Measurements from ENCODE around the gene ANKS3. TPM values are rescaled to one million over a fixed set of nuclear protein-coding genes. Genes with fewer than 3 reads are reported as not detected.

The ANKS3 gene
- total RNA-seq, 1 experiment from 2014 or later, result 26.6 TPM

DNA sequence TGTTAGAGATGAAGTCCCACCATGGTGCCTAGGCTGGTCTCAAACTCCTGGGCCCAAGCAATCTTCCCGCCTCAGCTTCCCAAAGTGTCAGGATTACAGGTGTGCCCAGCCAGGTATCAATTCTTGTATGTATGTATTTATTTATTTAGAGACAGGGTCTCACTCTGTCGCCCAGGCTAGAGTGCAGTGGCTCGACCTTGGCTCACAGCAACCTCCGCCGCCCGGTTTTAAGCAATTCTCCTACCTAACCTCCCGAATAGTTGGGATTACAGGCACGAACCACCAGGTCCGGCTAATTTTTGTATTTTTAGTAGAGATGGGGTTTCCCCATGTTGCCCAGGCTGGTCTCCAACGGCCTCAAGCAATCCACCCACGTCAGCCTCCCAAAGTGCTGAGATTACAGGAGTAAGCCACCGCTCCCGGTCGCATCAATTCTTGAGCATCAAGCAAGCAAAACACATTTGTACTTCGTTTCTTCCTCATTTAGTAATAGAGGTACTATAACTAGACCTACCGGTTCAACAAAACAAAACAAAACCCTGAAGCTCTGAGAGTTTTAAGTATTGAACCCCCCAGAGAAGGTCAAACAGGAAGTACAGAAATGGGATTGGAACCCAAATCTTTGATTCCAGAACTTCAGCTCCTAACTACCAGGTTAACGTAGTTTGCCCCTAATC lies 33.9 kb upstream of the ANKS3 start:
- Histone ChIP-seq H3K36me3 (ENCODE audit: control insufficient read depth, insufficient read depth, low read length) (no peaks in the 10 kb centered on the region), H3K4me3 (ENCODE audit: low read depth in 2 of 2, low read length in 2 of 2) (peak overlapping the region; percentile 70 to 94), H3K9me3 (ENCODE audit: control insufficient read depth, insufficient read depth, low read depth, low read length) (no peaks in the 10 kb centered on the region), H3K27me3 (ENCODE audit: control insufficient read depth, insufficient read depth, low read length) (no peaks in the 10 kb centered on the region), H3K27ac (ENCODE audit: low read length) (peak overlapping the region; percentile 97), H3K4me1 (ENCODE audit: control insufficient read depth, insufficient read depth, low read length) (peaks cover 18% of the 10 kb centered on the region)
- ChIA-PET POLR2A (no interaction called here), CTCF (interaction anchor here (0.6 kb wide), 1 partner anchor 108 kb away, joined by 3 read pairs; no protein-coding TSS in a partner anchor)
- intact Hi-C loops (cut with micrococcal nuclease; ENCODE audit: unreplicated experiment) (no loop called here), in situ Hi-C loops (cut with HindIII; ENCODE audit: low pct_unique_long_range_greater_than_20kb, low sequenced_read_pairs) (no loop called here)
- no peak for DNase-seq (ENCODE audit: low read depth, low spot score)
- TF ChIP-seq POLR2AphosphoS5 (IDR thresholded peaks at IDR 0.05; ENCODE audit: low read depth, low read length) (no peak), SIN3A (IDR thresholded peaks at IDR 0.05; ENCODE audit: borderline replicate concordance, insufficient read depth, low read depth, low read length) (no peak), REST (IDR thresholded peaks at IDR 0.05; ENCODE audit: insufficient read depth in 1 of 2, low read depth in 2 of 2, low read length in 1 of 2) (no peak), TCF7L2 (IDR thresholded peaks at IDR 0.05; ENCODE audit: low read depth, low read length) (no peak)
- TF ChIP-seq, protein P1, sequence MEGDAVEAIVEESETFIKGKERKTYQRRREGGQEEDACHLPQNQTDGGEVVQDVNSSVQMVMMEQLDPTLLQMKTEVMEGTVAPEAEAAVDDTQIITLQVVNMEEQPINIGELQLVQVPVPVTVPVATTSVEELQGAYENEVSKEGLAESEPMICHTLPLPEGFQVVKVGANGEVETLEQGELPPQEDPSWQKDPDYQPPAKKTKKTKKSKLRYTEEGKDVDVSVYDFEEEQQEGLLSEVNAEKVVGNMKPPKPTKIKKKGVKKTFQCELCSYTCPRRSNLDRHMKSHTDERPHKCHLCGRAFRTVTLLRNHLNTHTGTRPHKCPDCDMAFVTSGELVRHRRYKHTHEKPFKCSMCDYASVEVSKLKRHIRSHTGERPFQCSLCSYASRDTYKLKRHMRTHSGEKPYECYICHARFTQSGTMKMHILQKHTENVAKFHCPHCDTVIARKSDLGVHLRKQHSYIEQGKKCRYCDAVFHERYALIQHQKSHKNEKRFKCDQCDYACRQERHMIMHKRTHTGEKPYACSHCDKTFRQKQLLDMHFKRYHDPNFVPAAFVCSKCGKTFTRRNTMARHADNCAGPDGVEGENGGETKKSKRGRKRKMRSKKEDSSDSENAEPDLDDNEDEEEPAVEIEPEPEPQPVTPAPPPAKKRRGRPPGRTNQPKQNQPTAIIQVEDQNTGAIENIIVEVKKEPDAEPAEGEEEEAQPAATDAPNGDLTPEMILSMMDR (IDR thresholded peaks at IDR 0.05), result no peak
- ATAC-seq, result no peak
- BruUV-seq (replicated peaks), result no TSS peak

GRCh38 chr16:4766875-4767628 lies 33.0 kb upstream of the ANKS3 start, which contains the start of gene ZNF500:
TSS of gene ZNF500 (minus strand) at chr16:4767162. CDS start at chr16:4765978, 1,184 bp downstream.
- BruUV-seq (replicated peaks), result no TSS peak
- intact Hi-C loops (cut with micrococcal nuclease; ENCODE audit: unreplicated experiment), result no loop called here

More at GRCh38 chr16:4766875-4767628, 33.0 kb upstream of the ANKS3 start, which contains the start of gene ZNF500:
- no peak; the same call in 1 of the 2 replicates for TF ChIP-seq SIN3A (IDR thresholded peaks at IDR 0.05; ENCODE audit: borderline replicate concordance, insufficient read depth, low read depth, low read length)
- TF ChIP-seq POLR2AphosphoS5 (IDR thresholded peaks at IDR 0.05; ENCODE audit: low read depth, low read length), result peak; percentile 87
- Histone ChIP-seq H3K27ac (ENCODE audit: low read length) (peak within 1 kb of the TSS; percentile 97), H3K9me3 (ENCODE audit: control insufficient read depth, insufficient read depth, low read depth, low read length) (no peaks in the 10 kb centered on the region), H3K27me3 (ENCODE audit: control insufficient read depth, insufficient read depth, low read length) (no peaks in the 10 kb centered on the region), H3K4me3 (ENCODE audit: low read depth in 2 of 2, low read length in 2 of 2) (peak within 1 kb of the TSS; percentile 70 to 94), H3K36me3 (ENCODE audit: control insufficient read depth, insufficient read depth, low read length) (no peaks in the 10 kb centered on the region; the same call in 1 of the 2 replicates), H3K4me1 (ENCODE audit: control insufficient read depth, insufficient read depth, low read length) (peaks cover 18% of the 10 kb centered on the region)
- DNase-seq (ENCODE audit: low read depth, low spot score) (peak; percentile 84), ATAC-seq (peak; percentile 94)
- CTCF ChIA-PET, result no interaction called here
- in situ Hi-C loops (cut with HindIII; ENCODE audit: low pct_unique_long_range_greater_than_20kb, low sequenced_read_pairs), result no loop called here
- POLR2A ChIA-PET, result interaction anchor here (0.6 kb wide), 1 partner anchor 80 kb away, joined by 4 read pairs; the partner anchor contains the start of genes GLYR1 and UBN1

Measured in Panc1 (cell line).